Lung (tissue), 12 donors: Measurements from ENCODE around the gene TTC34. TPM values are rescaled to one million over a fixed set of nuclear protein-coding genes. Genes with fewer than 3 reads are reported as not detected.

Experiments
- ATAC-seq: fragments of 200-7000 bp; cut with Tn5 transposase; one replicate; pipeline ENCODE4 v1.9.1; 2020; ENCODE audit warnings: moderate number of reproducible peaks; ENCODE audit not compliant: insufficient read depth, low FRiP score
- DNase-seq, 3 donors: peaks; one replicate each; pipeline ENCODE4 v3.0.0-alpha.2; 2013 to 2017
- H3K27ac ChIP-seq, 2 donors: one replicate each; pipeline ENCODE4 v1.5.1; 2013; ENCODE audit warnings: mild to moderate bottlenecking in 2 of 2, moderate library complexity in 2 of 2, control low read depth in 1 of 2, inconsistent platforms in 1 of 2, low read depth in 1 of 2, low read length in 1 of 2
- H3K27me3 ChIP-seq, 3 donors: one replicate each; pipeline ENCODE4 v1.5.1; 2013; ENCODE audit warnings: low read length in 2 of 3; ENCODE audit not compliant: control insufficient read depth in 3 of 3, insufficient read depth in 3 of 3
- H3K36me3 ChIP-seq, 4 donors: one replicate each; pipeline ENCODE4 v1.5.1; 2013; ENCODE audit warnings: low read length in 4 of 4, mild to moderate bottlenecking in 1 of 4, moderate library complexity in 1 of 4; ENCODE audit not compliant: control insufficient read depth in 4 of 4, insufficient read depth in 4 of 4
- H3K4me1 ChIP-seq, 5 donors: one replicate each; pipeline ENCODE4 v1.5.1; 2013; ENCODE audit warnings: low read length in 5 of 5, mild to moderate bottlenecking in 2 of 5, moderate library complexity in 1 of 5; ENCODE audit not compliant: control insufficient read depth in 5 of 5, insufficient read depth in 5 of 5
- H3K4me3 ChIP-seq: one replicate; pipeline ENCODE4 v1.5.1; 2013; ENCODE audit warnings: mild to moderate bottlenecking, control low read depth, moderate library complexity
- H3K9ac ChIP-seq, 2 donors: one replicate each; pipeline ENCODE4 v1.5.1; 2013; ENCODE audit warnings: low read length in 2 of 2, control low read depth in 1 of 2; ENCODE audit not compliant: insufficient read depth in 1 of 2
- H3K9me3 ChIP-seq, 4 donors: one replicate each; pipeline ENCODE4 v1.5.1; 2013; ENCODE audit warnings: low read length in 3 of 4, mild to moderate bottlenecking in 1 of 4, moderate library complexity in 1 of 4; ENCODE audit not compliant: control insufficient read depth in 4 of 4, insufficient read depth in 3 of 4
- CTCF ChIP-seq: IDR thresholded peaks from 2 replicates; pipeline ENCODE4 v1.5.1; 2012; ENCODE audit warnings: mild to moderate bottlenecking; ENCODE audit errors: control extremely low read depth, extremely low read depth
- WGBS, 2 donors: extraction: QIAGEN DNeasy Blood & Tissue Kit; methylation state at CpG; one replicate each; pipeline ENCODE4 v1.1.7; 2013; 5-methylcytosine and 5-hydroxymethylcytosine counted together
- polyA plus RNA-seq, 2 donors: library from polyadenylated mRNA; stranded (reverse); fragments of 200-250 nt; gene quantifications; one replicate each; pipeline ENCODE4 v1.2.1, GENCODE V29; 2013
- total RNA-seq, 2 donors: library from RNA; depleted of rRNA in 1 of 2; stranded (reverse); fragments of >200 nt in 1 of 2; gene quantifications; one replicate each; pipeline ENCODE4 v1.2.1, GENCODE V29; 2014 to 2021
- donor health status: control.
- donor health status: control.
- donor health status: Bipolar disorder and iron deficiency.
- donor health status: healthy.
- donor health status: DM: yes; HTN: yes; CAD: no.

Gene TTC34
- total and polyA plus RNA-seq, 4 donors = 0.30 to 3.3 (median 0.75) TPM

- no peak for TF ChIP-seq CTCF
- no peak overlapping the region for H3K27ac ChIP-seq
- H3K36me3 ChIP-seq = no peaks in the 10 kb centered on the region
- H3K9ac ChIP-seq = no peak overlapping the region
- 78 to 79% methylated on average over 5 of the region's 5 CpGs for WGBS, 2 donors
- no peak for ATAC-seq
- no peak for DNase-seq
- H3K4me3 ChIP-seq = no peak overlapping the region
- H3K27me3 ChIP-seq = no peaks in the 10 kb centered on the region
- peaks cover 0 to 11% (median 0%) of the 10 kb centered on the region in 5 donors for H3K4me1 ChIP-seq
- H3K9me3 ChIP-seq = peaks cover 0 to 17% (median 3%) of the 10 kb centered on the region in 4 donors
Measured at GRCh38 chr1:2646837-2647236, 154.7 kb downstream of the TTC34 start.

- DNase-seq (no peak), ATAC-seq (no peak)
- Histone ChIP-seq H3K4me1 (peaks cover 0 to 16% (median 0%) of the 10 kb centered on the region in 5 donors), H3K9me3 (peaks cover 0 to 17% (median 3%) of the 10 kb centered on the region in 4 donors), H3K27me3 (no peaks in the 10 kb centered on the region), H3K4me3 (no peak overlapping the region), H3K9ac (no peak overlapping the region), H3K36me3 (no peaks in the 10 kb centered on the region), H3K27ac (no peak overlapping the region)
- WGBS, 2 donors = 83 to 89% methylated on average over 11 of the region's 11 CpGs
- no peak for TF ChIP-seq CTCF
Measured at GRCh38 chr1:2645776-2646175, 155.7 kb downstream of the TTC34 start.

DNA sequence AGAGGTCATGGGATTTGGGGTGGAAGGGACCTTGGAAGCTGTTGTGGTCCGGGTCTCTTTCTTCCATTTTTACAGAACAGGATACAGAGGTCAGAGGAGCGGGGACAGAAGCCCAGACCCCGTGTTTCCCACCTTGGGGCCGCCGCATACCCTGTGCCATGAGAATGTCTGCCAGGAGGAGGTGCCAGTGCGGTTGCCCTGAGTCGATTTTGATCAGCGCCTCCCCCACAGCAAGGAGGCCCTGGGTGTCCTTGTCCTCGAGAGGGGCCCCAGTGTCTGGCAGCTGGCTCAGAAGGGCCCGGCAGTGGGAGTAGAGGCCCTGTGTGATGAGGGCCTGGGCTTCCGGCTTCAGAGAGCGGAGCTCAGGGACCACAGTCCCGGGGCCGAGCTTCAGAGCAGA is 156.3 kb downstream of the TTC34 start:
- DNase-seq = no peak
- no peaks in the 10 kb centered on the region for H3K36me3 ChIP-seq
- no peak overlapping the region for H3K9ac ChIP-seq
- peaks cover 0 to 16% (median 0%) of the 10 kb centered on the region in 5 donors for H3K4me1 ChIP-seq
- H3K9me3 ChIP-seq = peaks cover 0 to 12% (median 3%) of the 10 kb centered on the region in 4 donors
- 82 to 86% methylated on average over 14 of the region's 14 CpGs for whole genome bisulfite sequencing, 2 donors
- no peak for ATAC-seq
- no peak for TF ChIP-seq CTCF
- H3K4me3 ChIP-seq = no peak overlapping the region
- H3K27me3 ChIP-seq = no peaks in the 10 kb centered on the region
- H3K27ac ChIP-seq = no peak overlapping the region

DNA sequence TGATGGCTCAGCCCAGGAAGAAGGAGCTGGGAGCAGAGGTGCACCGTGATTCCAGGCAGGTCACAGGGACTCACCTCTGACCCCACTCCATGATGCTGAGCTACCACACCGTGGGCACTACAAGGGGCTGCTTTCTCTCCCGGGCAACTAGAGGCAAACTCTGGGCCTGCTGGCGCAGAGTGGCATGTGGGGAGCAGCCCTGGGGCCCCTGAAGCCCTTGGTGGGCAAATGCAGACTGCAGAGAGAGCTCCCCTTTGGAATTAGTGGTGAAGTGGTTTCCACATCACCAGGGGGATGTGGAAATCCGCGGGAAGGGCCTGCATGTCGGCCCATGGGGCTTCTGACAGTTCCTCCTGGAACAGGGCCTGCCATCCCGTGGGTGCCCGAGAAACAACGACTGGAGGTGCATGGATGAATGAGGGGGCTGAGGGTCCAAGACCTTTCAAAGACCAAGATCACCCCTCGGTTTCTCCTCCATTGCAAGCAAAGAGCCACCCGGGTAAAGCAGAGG is 156.8 kb downstream of the TTC34 start:
- WGBS, 2 donors = 87 to 88% methylated on average over 12 of the region's 12 CpGs

More for the DNA sequence above, 156.8 kb downstream of the TTC34 start:
- no peaks in the 10 kb centered on the region for H3K27me3 ChIP-seq
- H3K4me1 ChIP-seq = peaks cover 0 to 16% (median 0%) of the 10 kb centered on the region in 5 donors
- DNase-seq (no peak), ATAC-seq (no peak)
- no peak for TF ChIP-seq CTCF
- no peak overlapping the region for H3K9ac ChIP-seq
- H3K36me3 ChIP-seq = no peaks in the 10 kb centered on the region
- H3K27ac ChIP-seq = no peak overlapping the region
- H3K4me3 ChIP-seq = no peak overlapping the region
- H3K9me3 ChIP-seq = peaks cover 0 to 12% (median 3%) of the 10 kb centered on the region in 4 donors
